Smooth muscle cell (in vitro differentiated cells): Measurements from ENCODE around the gene KCND3. TPM values are rescaled to one million over a fixed set of nuclear protein-coding genes. Genes with fewer than 3 reads are reported as not detected.

Source experiments
- DNase-seq: peaks from one replicate; lab custom pipeline; 2025; ENCODE audit not compliant: unreplicated experiment; lab: John Stamatoyannopoulos, UW
- H2AFZ ChIP-seq: fragments of 200-600 bp; sonication (generic); 2 replicates; pipeline ENCODE4 v1.6.0; 2016; ENCODE audit warnings: antibody characterized with exemption, low read depth, mild to moderate bottlenecking
- H3F3A ChIP-seq: fragments of 200-600 bp; sonication (generic); 2 replicates; pipeline ENCODE4 v1.6.0; 2017; ENCODE audit warnings: antibody characterized with exemption, low read depth
- H3K27ac ChIP-seq: fragments of 200-600 bp; sonication (generic); 2 replicates; pipeline ENCODE4 v1.5.1; 2016; ENCODE audit warnings: low read depth, mild to moderate bottlenecking
- H3K27me3 ChIP-seq: fragments of 200-600 bp; sonication (generic); 2 replicates; pipeline ENCODE4 v1.6.1; 2016; ENCODE audit warnings: low read depth, mild to moderate bottlenecking
- H3K36me3 ChIP-seq: fragments of 200-600 bp; sonication (generic); 2 replicates; pipeline ENCODE4 v1.5.1; 2016; ENCODE audit warnings: low read depth
- H3K4me1 ChIP-seq: fragments of 200-600 bp; sonication (generic); 2 replicates; pipeline ENCODE4 v1.5.1; 2016; ENCODE audit warnings: low read depth
- H3K4me2 ChIP-seq: fragments of 200-600 bp; sonication (generic); 2 replicates; pipeline ENCODE4 v1.6.0; 2016; ENCODE audit warnings: mild to moderate bottlenecking
- H3K4me3 ChIP-seq: fragments of 200-600 bp; sonication (generic); 2 replicates; pipeline ENCODE4 v1.5.1; 2016; ENCODE audit warnings: mild to moderate bottlenecking
- H3K79me2 ChIP-seq: fragments of 200-600 bp; sonication (generic); 2 replicates; pipeline ENCODE4 v1.6.0; 2016; ENCODE audit warnings: low read depth, mild to moderate bottlenecking
- H3K9ac ChIP-seq: fragments of 200-600 bp; sonication (generic); 2 replicates; pipeline ENCODE4 v1.6.0; 2016; ENCODE audit warnings: low read depth
- H3K9me3 ChIP-seq: fragments of 200-600 bp; sonication (generic); replicated peaks from 2 replicates; pipeline ENCODE4 v1.5.1; 2016; ENCODE audit warnings: low read depth
- H4K20me1 ChIP-seq: fragments of 200-600 bp; sonication (generic); 2 replicates; pipeline ENCODE4 v1.6.0; 2016; ENCODE audit warnings: low read depth
- CTCF ChIP-seq: fragments of 200-600 bp; sonication (generic); IDR thresholded peaks from 2 replicates; pipeline ENCODE4 v1.5.1; 2017; ENCODE audit warnings: borderline replicate concordance, mild to moderate bottlenecking, antibody characterized with exemption; ENCODE audit not compliant: insufficient read depth, poor library complexity, severe bottlenecking
- WGBS: methylation state at CpG from one replicate; pipeline ENCODE4 v1.1.7; 2016; ENCODE audit warnings: low lambda C conversion rate; 5-methylcytosine and 5-hydroxymethylcytosine counted together
- polyA plus RNA-seq: library from polyadenylated mRNA; unstranded; fragments of >200 nt; fragmentation: Nextera tagmentation; extraction: Ambion mirVana; gene quantifications from 2 replicates; pipeline ENCODE4 v1.2.1, GENCODE V29; 2016
- total RNA-seq: library from RNA; depleted of rRNA; stranded (reverse); fragments of >200 nt; gene quantifications from 2 replicates; pipeline ENCODE4 v1.2.3, GENCODE V29; 2014

KCND3 gene
- total and polyA plus RNA-seq, 2 experiments from 2014 or later = 0.97 to 2.2 TPM

GRCh38 chr1:111832521-111833155 is 156.8 kb downstream of the KCND3 start:
- H3K4me3 ChIP-seq = no peak overlapping the region
- H3K79me2 ChIP-seq = no peaks in the 10 kb centered on the region
- no peaks in the 10 kb centered on the region for H4K20me1 ChIP-seq
- no peak for DNase-seq
- no peaks in the 10 kb centered on the region for H3K4me1 ChIP-seq
- TF ChIP-seq CTCF = no peak
- no peak overlapping the region for H3K4me2 ChIP-seq
- no peaks in the 10 kb centered on the region for H3K27me3 ChIP-seq
- no peaks in the 10 kb centered on the region for H3K9me3 ChIP-seq
- no peaks in the 10 kb centered on the region for H3F3A ChIP-seq
- no peak overlapping the region for H2AFZ ChIP-seq
- 87% methylated on average over 10 of the region's 10 CpGs for WGBS
- no peak overlapping the region for H3K27ac ChIP-seq
- H3K9ac ChIP-seq = no peak overlapping the region
- no peaks in the 10 kb centered on the region for H3K36me3 ChIP-seq

DNA sequence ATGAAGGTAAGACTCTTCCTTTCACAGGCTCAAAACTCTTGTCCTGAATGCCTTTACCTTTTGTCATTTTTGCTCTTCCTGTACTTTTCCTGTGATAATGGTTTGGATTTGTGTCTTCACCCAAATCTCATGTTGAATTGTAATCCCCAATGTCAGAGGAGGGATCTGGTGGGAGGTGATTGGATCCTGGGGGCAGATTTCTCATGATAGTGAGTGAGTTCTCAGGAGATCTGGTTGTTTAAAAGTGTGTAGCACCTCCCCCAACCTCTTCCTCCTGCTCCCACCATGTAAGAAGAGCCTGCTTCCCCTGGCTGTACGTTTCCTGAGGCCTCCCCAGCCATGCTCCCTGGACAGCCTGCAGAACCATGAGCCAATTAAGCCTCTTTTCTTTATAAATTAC is 158.3 kb downstream of the KCND3 start:
- Histone ChIP-seq H3F3A (no peaks in the 10 kb centered on the region), H3K27me3 (no peaks in the 10 kb centered on the region), H3K9ac (no peak overlapping the region), H4K20me1 (no peaks in the 10 kb centered on the region), H3K9me3 (no peaks in the 10 kb centered on the region), H2AFZ (no peak overlapping the region), H3K4me3 (no peak overlapping the region), H3K4me1 (no peaks in the 10 kb centered on the region), H3K36me3 (no peaks in the 10 kb centered on the region), H3K4me2 (no peak overlapping the region), H3K27ac (no peak overlapping the region), H3K79me2 (no peaks in the 10 kb centered on the region)
- WGBS = 75% methylated on average over 1 of the region's 1 CpG
- no peak for TF ChIP-seq CTCF
- DNase-seq = no peak

- H3K36me3 ChIP-seq = no peaks in the 10 kb centered on the region
- no peak for TF ChIP-seq CTCF
- H3K27ac ChIP-seq = no peak overlapping the region
- no peak overlapping the region for H3K4me2 ChIP-seq
- no peak overlapping the region for H3K4me3 ChIP-seq
- H4K20me1 ChIP-seq = no peaks in the 10 kb centered on the region
- no peaks in the 10 kb centered on the region for H3K79me2 ChIP-seq
- H3K4me1 ChIP-seq = no peaks in the 10 kb centered on the region
- no peak overlapping the region for H2AFZ ChIP-seq
- no peak for DNase-seq
- WGBS = 56% methylated on average over 6 of the region's 6 CpGs
- no peaks in the 10 kb centered on the region for H3K9me3 ChIP-seq
- H3K27me3 ChIP-seq = no peaks in the 10 kb centered on the region
- H3K9ac ChIP-seq = no peak overlapping the region
- H3F3A ChIP-seq = no peaks in the 10 kb centered on the region
These were observed 161.5 kb downstream of the KCND3 start for GRCh38 chr1:111827946-111828345.

DNA sequence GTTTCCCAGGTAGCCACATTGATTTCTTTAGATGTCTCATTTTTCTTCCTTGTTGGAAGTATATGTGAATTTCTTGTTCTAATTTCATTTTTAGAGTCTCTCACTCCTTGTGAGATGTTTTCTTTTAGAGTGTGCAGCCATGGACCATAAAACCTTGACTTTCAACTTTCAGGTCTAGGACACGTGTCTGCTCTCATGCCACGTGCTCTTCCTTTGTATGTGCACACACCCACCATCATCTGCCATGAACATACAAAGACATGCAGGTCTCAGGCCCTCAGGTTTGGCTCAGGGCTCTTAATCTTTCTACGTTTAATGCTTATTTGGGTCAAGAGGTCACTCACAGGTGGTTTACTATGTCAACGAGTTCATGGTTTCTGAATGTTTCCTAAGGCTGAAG is 163.2 kb downstream of the KCND3 start:
- no peak overlapping the region for H3K27ac ChIP-seq
- no peak for DNase-seq
- TF ChIP-seq CTCF = no peak
- no peaks in the 10 kb centered on the region for H3K4me1 ChIP-seq
- no peak overlapping the region for H3K9ac ChIP-seq
- H2AFZ ChIP-seq = no peak overlapping the region
- H4K20me1 ChIP-seq = no peaks in the 10 kb centered on the region
- H3K27me3 ChIP-seq = no peaks in the 10 kb centered on the region
- WGBS = 89% methylated on average over 4 of the region's 4 CpGs
- no peak overlapping the region for H3K4me3 ChIP-seq
- H3K9me3 ChIP-seq = no peaks in the 10 kb centered on the region
- H3F3A ChIP-seq = no peaks in the 10 kb centered on the region
- H3K4me2 ChIP-seq = no peak overlapping the region
- H3K79me2 ChIP-seq = no peaks in the 10 kb centered on the region
- H3K36me3 ChIP-seq = no peaks in the 10 kb centered on the region
